Spleen (tissue), 7 donors: ENCODE data around the gene PDE1C.

ENCODE experiments used
- POLR2AphosphoS5 ChIP-seq, 3 donors: sonication (generic); formaldehyde crosslinking; IDR thresholded peaks; one replicate each; pipeline ENCODE4 v1.5.1; 2017; ENCODE audit warnings: antibody characterized with exemption in 3 of 3
- TF ChIP-seq, protein P1 (sequence below), 11 experiments: fragments of 200-600 bp in 7 of 11; fragments of 450-650 bp in 4 of 11; sonication (generic) in 4 of 11; IDR thresholded peaks in 8 of 11; conservative IDR thresholded peaks in 3 of 11; 1 replicate in 7 of 11; 2 replicates in 4 of 11; pipeline versions ENCODE4 v1.4.0 to v1.8.0; 2016 to 2021; ENCODE audit warnings: antibody characterized with exemption in 11 of 11, inconsistent platforms in 4 of 11, mild to moderate bottlenecking in 1 of 11
- donor health status: DM: no; HTN: no; CAD: no; lungs with moderate emphysema.
- donor health status: DM: no; HTN: no; CAD: no.
- donor health status: DM: no; HTN: no; CAD: no.

- TF ChIP-seq, protein P1, sequence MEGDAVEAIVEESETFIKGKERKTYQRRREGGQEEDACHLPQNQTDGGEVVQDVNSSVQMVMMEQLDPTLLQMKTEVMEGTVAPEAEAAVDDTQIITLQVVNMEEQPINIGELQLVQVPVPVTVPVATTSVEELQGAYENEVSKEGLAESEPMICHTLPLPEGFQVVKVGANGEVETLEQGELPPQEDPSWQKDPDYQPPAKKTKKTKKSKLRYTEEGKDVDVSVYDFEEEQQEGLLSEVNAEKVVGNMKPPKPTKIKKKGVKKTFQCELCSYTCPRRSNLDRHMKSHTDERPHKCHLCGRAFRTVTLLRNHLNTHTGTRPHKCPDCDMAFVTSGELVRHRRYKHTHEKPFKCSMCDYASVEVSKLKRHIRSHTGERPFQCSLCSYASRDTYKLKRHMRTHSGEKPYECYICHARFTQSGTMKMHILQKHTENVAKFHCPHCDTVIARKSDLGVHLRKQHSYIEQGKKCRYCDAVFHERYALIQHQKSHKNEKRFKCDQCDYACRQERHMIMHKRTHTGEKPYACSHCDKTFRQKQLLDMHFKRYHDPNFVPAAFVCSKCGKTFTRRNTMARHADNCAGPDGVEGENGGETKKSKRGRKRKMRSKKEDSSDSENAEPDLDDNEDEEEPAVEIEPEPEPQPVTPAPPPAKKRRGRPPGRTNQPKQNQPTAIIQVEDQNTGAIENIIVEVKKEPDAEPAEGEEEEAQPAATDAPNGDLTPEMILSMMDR (IDR thresholded peaks at IDR 0.05 in 8 of 11, conservative IDR thresholded peaks at IDR 0.05 in 3 of 11): no peak
- TF ChIP-seq POLR2AphosphoS5 (IDR thresholded peaks at IDR 0.05): no peak
Observed at GRCh38 chr7:32039000-32039756, 31.0 kb downstream of the PDE1C start.
